Measurements from ENCODE around the gene DUS2. TPM values are rescaled to one million over a fixed set of nuclear protein-coding genes. Genes with fewer than 3 reads are reported as not detected.

The DUS2 gene
- total RNA-seq, 1 experiment from 2014 or later, result 27.9 TPM

DNA sequence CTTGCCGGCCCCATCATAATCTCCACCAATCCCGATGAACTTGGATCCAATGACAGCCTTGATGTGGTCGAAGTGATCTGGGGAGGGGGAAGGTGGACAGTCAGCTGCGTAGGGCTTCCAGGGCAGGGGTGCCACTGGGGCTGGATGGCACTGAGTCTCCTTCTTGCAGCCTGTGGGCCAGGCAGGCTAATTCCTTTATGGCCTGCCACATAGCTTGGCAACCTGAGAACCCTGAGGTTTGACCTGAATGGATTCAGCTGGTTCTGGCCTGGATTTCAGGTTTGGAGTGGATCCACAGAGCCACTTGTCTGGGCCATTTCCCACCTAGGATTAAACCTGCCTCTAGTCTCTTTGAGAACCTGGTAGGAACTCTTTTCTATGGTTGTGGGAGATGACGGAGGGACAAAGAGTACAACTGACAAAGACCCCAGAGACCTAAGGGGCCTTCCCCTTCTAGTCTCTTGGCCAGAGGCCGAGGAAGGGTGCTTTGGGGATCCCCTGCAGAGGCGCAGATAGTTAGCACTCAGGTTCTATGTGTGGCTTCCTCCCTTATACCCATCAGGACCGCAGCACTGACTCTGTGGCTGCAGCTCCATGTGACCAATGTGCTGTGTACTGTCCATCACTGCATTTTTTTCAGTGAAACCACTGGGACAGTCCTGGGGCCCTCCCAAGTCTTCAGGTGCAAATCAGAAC is 33.6 kb upstream of the DUS2 start:
- Mint-ChIP-seq H3K27ac (no peak overlapping the region), H3K36me3 (no peaks in the 10 kb centered on the region), H3K4me3 (no peak overlapping the region), H3K4me1 (no peaks in the 10 kb centered on the region), H3K27me3 (ENCODE audit: low read depth) (peaks cover 16% of the 10 kb centered on the region), H3K9me3 (no peaks in the 10 kb centered on the region)
- ATAC-seq, result no peak
- TF ChIP-seq KAT7 (CRISPR knock-in tag; IDR thresholded peaks at IDR 0.05; ENCODE audit: borderline replicate concordance) (no peak), ELF4 (CRISPR knock-in tag; IDR thresholded peaks at IDR 0.05; ENCODE audit: low read depth) (no peak), FOXJ3 (CRISPR knock-in tag; IDR thresholded peaks at IDR 0.05; ENCODE audit: borderline replicate concordance) (no peak), JAZF1 (CRISPR knock-in tag; IDR thresholded peaks at IDR 0.05) (no peak), TCF7 (CRISPR knock-in tag; IDR thresholded peaks at IDR 0.05; ENCODE audit: low read depth) (no peak), ZNF416 (CRISPR knock-in tag; IDR thresholded peaks at IDR 0.05) (no peak), RELA (CRISPR knock-in tag; IDR thresholded peaks at IDR 0.05; ENCODE audit: borderline replicate concordance) (no peak)
- TF ChIP-seq, protein P1, sequence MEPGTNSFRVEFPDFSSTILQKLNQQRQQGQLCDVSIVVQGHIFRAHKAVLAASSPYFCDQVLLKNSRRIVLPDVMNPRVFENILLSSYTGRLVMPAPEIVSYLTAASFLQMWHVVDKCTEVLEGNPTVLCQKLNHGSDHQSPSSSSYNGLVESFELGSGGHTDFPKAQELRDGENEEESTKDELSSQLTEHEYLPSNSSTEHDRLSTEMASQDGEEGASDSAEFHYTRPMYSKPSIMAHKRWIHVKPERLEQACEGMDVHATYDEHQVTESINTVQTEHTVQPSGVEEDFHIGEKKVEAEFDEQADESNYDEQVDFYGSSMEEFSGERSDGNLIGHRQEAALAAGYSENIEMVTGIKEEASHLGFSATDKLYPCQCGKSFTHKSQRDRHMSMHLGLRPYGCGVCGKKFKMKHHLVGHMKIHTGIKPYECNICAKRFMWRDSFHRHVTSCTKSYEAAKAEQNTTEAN (CRISPR knock-in tag; IDR thresholded peaks at IDR 0.05), result no peak
- TF ChIP-seq, protein P2, sequence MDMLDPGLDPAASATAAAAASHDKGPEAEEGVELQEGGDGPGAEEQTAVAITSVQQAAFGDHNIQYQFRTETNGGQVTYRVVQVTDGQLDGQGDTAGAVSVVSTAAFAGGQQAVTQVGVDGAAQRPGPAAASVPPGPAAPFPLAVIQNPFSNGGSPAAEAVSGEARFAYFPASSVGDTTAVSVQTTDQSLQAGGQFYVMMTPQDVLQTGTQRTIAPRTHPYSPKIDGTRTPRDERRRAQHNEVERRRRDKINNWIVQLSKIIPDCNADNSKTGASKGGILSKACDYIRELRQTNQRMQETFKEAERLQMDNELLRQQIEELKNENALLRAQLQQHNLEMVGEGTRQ (CRISPR knock-in tag; IDR thresholded peaks at IDR 0.05), result no peak
- TF ChIP-seq, protein P3, sequence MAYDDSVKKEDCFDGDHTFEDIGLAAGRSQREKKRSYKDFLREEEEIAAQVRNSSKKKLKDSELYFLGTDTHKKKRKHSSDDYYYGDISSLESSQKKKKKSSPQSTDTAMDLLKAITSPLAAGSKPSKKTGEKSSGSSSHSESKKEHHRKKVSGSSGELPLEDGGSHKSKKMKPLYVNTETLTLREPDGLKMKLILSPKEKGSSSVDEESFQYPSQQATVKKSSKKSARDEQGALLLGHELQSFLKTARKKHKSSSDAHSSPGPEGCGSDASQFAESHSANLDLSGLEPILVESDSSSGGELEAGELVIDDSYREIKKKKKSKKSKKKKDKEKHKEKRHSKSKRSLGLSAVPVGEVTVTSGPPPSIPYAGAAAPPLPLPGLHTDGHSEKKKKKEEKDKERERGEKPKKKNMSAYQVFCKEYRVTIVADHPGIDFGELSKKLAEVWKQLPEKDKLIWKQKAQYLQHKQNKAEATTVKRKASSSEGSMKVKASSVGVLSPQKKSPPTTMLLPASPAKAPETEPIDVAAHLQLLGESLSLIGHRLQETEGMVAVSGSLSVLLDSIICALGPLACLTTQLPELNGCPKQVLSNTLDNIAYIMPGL (CRISPR knock-in tag; IDR thresholded peaks at IDR 0.05), result no peak
- CTCF ChIA-PET, result interaction anchor here (0.5 to 1.3 kb wide), 3 partner anchors 51 to 173 kb away, joined by 3 to 5 read pairs (median 3); no protein-coding TSS in a partner anchor
- POLR2A ChIA-PET, result no interaction called here
- DNase-seq (ENCODE audit: low spot score), result no peak

DNA sequence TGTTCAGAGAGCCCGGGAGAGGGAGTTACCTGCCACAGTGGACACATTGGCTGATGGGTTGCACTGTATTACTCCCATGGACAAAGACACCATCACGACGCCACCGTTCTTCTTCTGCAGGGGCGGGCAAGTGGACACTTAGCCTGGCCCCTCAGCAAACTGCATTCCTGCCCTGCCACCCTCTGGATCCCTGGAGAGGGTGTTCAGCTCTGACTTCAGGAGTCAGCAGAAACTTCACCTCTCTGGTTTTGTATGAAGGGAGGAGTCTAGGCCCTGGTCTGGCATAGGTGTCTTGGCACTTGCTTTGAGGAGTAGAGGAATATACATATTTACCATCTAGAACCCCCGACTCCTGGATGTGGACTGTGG is 33.1 kb upstream of the DUS2 start:
- CTCF ChIA-PET, result interaction anchor here (0.5 to 0.6 kb wide), 2 partner anchors 51 to 170 kb away, joined by 3 to 5 read pairs; no protein-coding TSS in a partner anchor
- DNase-seq (ENCODE audit: low spot score) (no peak), ATAC-seq (no peak)
- no peak overlapping the region for H3K4me3 Mint-ChIP-seq
- H3K4me1 Mint-ChIP-seq, result no peaks in the 10 kb centered on the region
- H3K27me3 Mint-ChIP-seq (ENCODE audit: low read depth), result peaks cover 20% of the 10 kb centered on the region
- no peak overlapping the region for H3K27ac Mint-ChIP-seq
- no peaks in the 10 kb centered on the region for H3K36me3 Mint-ChIP-seq
- POLR2A ChIA-PET, result no interaction called here
- TF ChIP-seq, protein P3 (CRISPR knock-in tag; IDR thresholded peaks at IDR 0.05), result no peak
- TF ChIP-seq NR2C2 (CRISPR knock-in tag; IDR thresholded peaks at IDR 0.05) (no peak), NR3C1 (CRISPR knock-in tag; conservative IDR thresholded peaks at IDR 0.05; ENCODE audit: low read depth) (no peak), ELF4 (CRISPR knock-in tag; IDR thresholded peaks at IDR 0.05; ENCODE audit: low read depth) (no peak), ZNF317 (CRISPR knock-in tag; IDR thresholded peaks at IDR 0.05; ENCODE audit: borderline replicate concordance, low read depth) (no peak), JAZF1 (CRISPR knock-in tag; IDR thresholded peaks at IDR 0.05) (no peak), ZNF671 (CRISPR knock-in tag; IDR thresholded peaks at IDR 0.05) (no peak), ZNF423 (CRISPR knock-in tag; IDR thresholded peaks at IDR 0.05) (no peak), ETV6 (CRISPR knock-in tag; IDR thresholded peaks at IDR 0.05) (no peak), SP1 (CRISPR knock-in tag; conservative IDR thresholded peaks at IDR 0.05) (no peak)
- TF ChIP-seq, protein P4, sequence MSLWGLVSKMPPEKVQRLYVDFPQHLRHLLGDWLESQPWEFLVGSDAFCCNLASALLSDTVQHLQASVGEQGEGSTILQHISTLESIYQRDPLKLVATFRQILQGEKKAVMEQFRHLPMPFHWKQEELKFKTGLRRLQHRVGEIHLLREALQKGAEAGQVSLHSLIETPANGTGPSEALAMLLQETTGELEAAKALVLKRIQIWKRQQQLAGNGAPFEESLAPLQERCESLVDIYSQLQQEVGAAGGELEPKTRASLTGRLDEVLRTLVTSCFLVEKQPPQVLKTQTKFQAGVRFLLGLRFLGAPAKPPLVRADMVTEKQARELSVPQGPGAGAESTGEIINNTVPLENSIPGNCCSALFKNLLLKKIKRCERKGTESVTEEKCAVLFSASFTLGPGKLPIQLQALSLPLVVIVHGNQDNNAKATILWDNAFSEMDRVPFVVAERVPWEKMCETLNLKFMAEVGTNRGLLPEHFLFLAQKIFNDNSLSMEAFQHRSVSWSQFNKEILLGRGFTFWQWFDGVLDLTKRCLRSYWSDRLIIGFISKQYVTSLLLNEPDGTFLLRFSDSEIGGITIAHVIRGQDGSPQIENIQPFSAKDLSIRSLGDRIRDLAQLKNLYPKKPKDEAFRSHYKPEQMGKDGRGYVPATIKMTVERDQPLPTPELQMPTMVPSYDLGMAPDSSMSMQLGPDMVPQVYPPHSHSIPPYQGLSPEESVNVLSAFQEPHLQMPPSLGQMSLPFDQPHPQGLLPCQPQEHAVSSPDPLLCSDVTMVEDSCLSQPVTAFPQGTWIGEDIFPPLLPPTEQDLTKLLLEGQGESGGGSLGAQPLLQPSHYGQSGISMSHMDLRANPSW (CRISPR knock-in tag; conservative IDR thresholded peaks at IDR 0.05; ENCODE audit: low read depth), result no peak
- TF ChIP-seq, protein P5, sequence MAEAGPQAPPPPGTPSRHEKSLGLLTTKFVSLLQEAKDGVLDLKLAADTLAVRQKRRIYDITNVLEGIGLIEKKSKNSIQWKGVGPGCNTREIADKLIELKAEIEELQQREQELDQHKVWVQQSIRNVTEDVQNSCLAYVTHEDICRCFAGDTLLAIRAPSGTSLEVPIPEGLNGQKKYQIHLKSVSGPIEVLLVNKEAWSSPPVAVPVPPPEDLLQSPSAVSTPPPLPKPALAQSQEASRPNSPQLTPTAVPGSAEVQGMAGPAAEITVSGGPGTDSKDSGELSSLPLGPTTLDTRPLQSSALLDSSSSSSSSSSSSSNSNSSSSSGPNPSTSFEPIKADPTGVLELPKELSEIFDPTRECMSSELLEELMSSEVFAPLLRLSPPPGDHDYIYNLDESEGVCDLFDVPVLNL (CRISPR knock-in tag; IDR thresholded peaks at IDR 0.05; ENCODE audit: borderline replicate concordance, low read depth), result no peak
- TF ChIP-seq, protein P6, sequence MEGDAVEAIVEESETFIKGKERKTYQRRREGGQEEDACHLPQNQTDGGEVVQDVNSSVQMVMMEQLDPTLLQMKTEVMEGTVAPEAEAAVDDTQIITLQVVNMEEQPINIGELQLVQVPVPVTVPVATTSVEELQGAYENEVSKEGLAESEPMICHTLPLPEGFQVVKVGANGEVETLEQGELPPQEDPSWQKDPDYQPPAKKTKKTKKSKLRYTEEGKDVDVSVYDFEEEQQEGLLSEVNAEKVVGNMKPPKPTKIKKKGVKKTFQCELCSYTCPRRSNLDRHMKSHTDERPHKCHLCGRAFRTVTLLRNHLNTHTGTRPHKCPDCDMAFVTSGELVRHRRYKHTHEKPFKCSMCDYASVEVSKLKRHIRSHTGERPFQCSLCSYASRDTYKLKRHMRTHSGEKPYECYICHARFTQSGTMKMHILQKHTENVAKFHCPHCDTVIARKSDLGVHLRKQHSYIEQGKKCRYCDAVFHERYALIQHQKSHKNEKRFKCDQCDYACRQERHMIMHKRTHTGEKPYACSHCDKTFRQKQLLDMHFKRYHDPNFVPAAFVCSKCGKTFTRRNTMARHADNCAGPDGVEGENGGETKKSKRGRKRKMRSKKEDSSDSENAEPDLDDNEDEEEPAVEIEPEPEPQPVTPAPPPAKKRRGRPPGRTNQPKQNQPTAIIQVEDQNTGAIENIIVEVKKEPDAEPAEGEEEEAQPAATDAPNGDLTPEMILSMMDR (IDR thresholded peaks at IDR 0.05), result no peak
- TF ChIP-seq, protein P7, sequence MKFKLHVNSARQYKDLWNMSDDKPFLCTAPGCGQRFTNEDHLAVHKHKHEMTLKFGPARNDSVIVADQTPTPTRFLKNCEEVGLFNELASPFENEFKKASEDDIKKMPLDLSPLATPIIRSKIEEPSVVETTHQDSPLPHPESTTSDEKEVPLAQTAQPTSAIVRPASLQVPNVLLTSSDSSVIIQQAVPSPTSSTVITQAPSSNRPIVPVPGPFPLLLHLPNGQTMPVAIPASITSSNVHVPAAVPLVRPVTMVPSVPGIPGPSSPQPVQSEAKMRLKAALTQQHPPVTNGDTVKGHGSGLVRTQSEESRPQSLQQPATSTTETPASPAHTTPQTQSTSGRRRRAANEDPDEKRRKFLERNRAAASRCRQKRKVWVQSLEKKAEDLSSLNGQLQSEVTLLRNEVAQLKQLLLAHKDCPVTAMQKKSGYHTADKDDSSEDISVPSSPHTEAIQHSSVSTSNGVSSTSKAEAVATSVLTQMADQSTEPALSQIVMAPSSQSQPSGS (CRISPR knock-in tag; IDR thresholded peaks at IDR 0.05; ENCODE audit: borderline replicate concordance, low read depth), result no peak
- no peaks in the 10 kb centered on the region for H3K9me3 Mint-ChIP-seq
